ACC112 (cell line): ENCODE data around the gene PRKAA1.

Experiments
- H2AFZ ChIP-seq: fragments of 200-600 bp; sonication (generic); one replicate; pipeline ENCODE4 v1.6.0; 2017; ENCODE audit warnings: antibody characterized with exemption, low read length; ENCODE audit not compliant: unreplicated experiment
- H3K27ac ChIP-seq: fragments of 200-600 bp; sonication (generic); 2 replicates; pipeline ENCODE4 v1.5.1; 2014; ENCODE audit warnings: low read depth, mild to moderate bottlenecking, antibody characterized with exemption, low read length, moderate library complexity
- H3K27me3 ChIP-seq: fragments of 200-600 bp; sonication (generic); 2 replicates; pipeline ENCODE4 v1.6.1; 2014; ENCODE audit warnings: mild to moderate bottlenecking, antibody characterized with exemption, low read length, moderate library complexity, mixed read lengths; ENCODE audit not compliant: insufficient read depth
- H3K36me3 ChIP-seq: fragments of 200-600 bp; sonication (generic); 2 replicates; pipeline ENCODE4 v1.6.1; 2016; ENCODE audit warnings: mild to moderate bottlenecking, antibody characterized with exemption, low read length, moderate library complexity, mixed read lengths; ENCODE audit not compliant: insufficient read depth
- H3K4me1 ChIP-seq: fragments of 200-600 bp; sonication (generic); one replicate; pipeline ENCODE4 v1.6.1; 2016; ENCODE audit warnings: low read length, mixed read lengths; ENCODE audit not compliant: insufficient read depth, unreplicated experiment, control insufficient read depth
- H3K4me3 ChIP-seq: fragments of 200-600 bp; sonication (generic); 2 replicates; pipeline ENCODE4 v1.5.1; 2014; ENCODE audit warnings: mild to moderate bottlenecking, low read depth, low read length
- H3K79me2 ChIP-seq: fragments of 200-600 bp; sonication (generic); one replicate; pipeline ENCODE4 v1.6.0; 2016; ENCODE audit warnings: low read length; ENCODE audit not compliant: control insufficient read depth, unreplicated experiment, insufficient read depth

PRKAA1 gene

GRCh38 chr5:40780199-40780598 lies 18.0 kb downstream of the PRKAA1 start:
- Histone ChIP-seq H3K27ac (no peak overlapping the region), H3K36me3 (peaks cover 12% of the 10 kb centered on the region; the same call in 1 of the 2 replicates), H2AFZ (no peak overlapping the region), H3K4me1 (peaks cover 30% of the 10 kb centered on the region), H3K4me3 (no peak overlapping the region), H3K27me3 (no peaks in the 10 kb centered on the region), H3K79me2 (peaks cover 83% of the 10 kb centered on the region)

DNA sequence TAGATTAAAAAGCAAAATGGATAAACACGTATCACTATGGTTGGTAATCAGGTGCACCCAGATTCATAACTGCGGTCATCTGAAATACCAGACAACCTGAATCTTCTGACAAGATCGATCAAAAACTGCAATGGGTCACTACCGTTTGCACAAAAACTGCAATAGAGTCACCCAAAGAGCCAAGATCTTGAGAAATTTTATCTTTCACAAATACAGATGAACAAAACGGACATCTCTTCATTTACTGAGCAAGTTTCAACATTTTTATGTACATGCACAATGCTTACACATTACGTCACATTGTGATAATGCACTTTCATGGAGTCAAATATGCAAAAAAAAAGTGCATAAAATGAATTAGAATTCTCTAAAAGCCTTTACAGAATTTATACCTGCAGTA lies 18.6 kb downstream of the PRKAA1 start:
- Histone ChIP-seq H3K4me3 (no peak overlapping the region), H3K27ac (no peak overlapping the region), H3K27me3 (no peaks in the 10 kb centered on the region), H3K36me3 (peaks cover 18% of the 10 kb centered on the region), H2AFZ (no peak overlapping the region), H3K79me2 (peaks cover 78% of the 10 kb centered on the region), H3K4me1 (peaks cover 30% of the 10 kb centered on the region)

DNA sequence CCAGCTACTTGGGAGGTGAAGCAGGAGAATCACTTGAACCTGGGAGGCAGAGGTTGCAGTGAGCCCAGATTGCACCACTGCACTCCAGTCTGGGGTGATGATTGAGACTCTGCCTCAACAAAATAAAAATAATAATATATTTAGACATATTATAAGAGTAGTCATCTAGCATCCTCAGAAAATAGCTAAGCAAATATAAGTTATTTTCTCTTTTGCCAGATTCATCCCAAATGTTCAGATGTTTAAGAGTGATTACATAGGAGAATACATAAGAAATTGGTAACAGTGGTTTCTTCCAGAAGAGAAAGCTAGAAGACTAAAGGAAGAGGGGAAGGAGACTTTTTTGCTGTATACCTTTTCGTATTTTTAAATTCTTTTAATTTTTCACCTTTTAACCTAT lies 20.0 kb downstream of the PRKAA1 start:
- Histone ChIP-seq H3K4me1 (peaks cover 30% of the 10 kb centered on the region), H3K27me3 (no peaks in the 10 kb centered on the region), H2AFZ (no peak overlapping the region), H3K4me3 (no peak overlapping the region), H3K27ac (no peak overlapping the region), H3K36me3 (peaks cover 24% of the 10 kb centered on the region), H3K79me2 (peaks cover 65% of the 10 kb centered on the region)

- Histone ChIP-seq H3K4me1 (peaks cover 16% of the 10 kb centered on the region), H3K4me3 (no peak overlapping the region), H3K36me3 (peaks cover 29% of the 10 kb centered on the region), H3K27me3 (no peaks in the 10 kb centered on the region), H2AFZ (no peak overlapping the region), H3K27ac (no peak overlapping the region), H3K79me2 (peaks cover 51% of the 10 kb centered on the region)
These were observed 21.6 kb downstream of the PRKAA1 start for GRCh38 chr5:40776658-40776977.

DNA sequence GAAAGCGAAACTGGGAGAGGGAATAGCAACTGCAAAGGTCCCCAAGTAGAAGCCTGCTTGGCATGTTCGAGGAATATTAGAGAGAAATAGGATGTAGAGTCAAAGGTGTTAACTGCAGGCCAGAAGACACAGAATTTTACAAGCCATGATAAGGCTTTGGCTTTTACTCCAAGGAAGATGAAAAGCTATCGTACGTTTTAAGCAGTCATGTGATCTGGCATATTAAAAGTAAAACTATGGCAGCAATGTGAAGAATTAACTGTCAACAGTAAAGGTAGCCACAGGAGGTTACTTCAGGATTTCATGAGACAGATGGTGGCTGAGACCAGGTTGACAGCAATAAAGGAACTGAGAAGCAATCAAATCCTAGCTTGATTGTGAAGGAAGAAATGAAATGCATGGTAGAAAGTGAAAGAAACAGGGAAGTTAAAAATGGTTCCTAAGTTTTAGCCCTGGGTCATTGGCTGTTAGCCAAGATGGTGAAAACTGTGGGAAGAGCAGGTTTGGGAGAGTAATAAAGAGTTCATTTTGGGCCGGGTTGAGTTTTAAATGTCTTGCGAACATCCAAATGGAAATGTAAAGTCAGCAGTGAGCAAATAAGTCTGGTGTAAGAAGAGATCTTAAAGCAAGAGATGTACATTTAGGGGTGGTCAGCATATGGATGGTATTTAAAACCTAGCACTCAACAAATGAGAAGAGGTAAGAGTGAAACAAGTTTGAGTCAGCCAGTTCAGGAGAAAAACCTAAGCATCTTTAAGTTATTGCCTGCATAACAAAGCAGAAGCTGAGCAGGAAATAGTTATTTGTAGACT lies 22.1 kb downstream of the PRKAA1 start:
- Histone ChIP-seq H3K27me3 (no peaks in the 10 kb centered on the region), H2AFZ (no peak overlapping the region), H3K4me1 (peaks cover 11% of the 10 kb centered on the region), H3K36me3 (peaks cover 32% of the 10 kb centered on the region), H3K79me2 (peaks cover 45% of the 10 kb centered on the region), H3K27ac (no peak overlapping the region), H3K4me3 (no peak overlapping the region)

- Histone ChIP-seq H2AFZ (no peak overlapping the region), H3K36me3 (peaks cover 32% of the 10 kb centered on the region), H3K79me2 (peaks cover 37% of the 10 kb centered on the region), H3K4me3 (no peak overlapping the region), H3K4me1 (peaks cover 8% of the 10 kb centered on the region), H3K27ac (no peak overlapping the region), H3K27me3 (no peaks in the 10 kb centered on the region)
These were observed 22.9 kb downstream of the PRKAA1 start for GRCh38 chr5:40775085-40775845.

- H3K27me3 ChIP-seq = no peaks in the 10 kb centered on the region
- H3K27ac ChIP-seq = no peak overlapping the region
- H3K36me3 ChIP-seq = peaks cover 32% of the 10 kb centered on the region
- H3K4me3 ChIP-seq = no peak overlapping the region
- no peak overlapping the region for H2AFZ ChIP-seq
- H3K4me1 ChIP-seq = peaks cover 8% of the 10 kb centered on the region
- peaks cover 31% of the 10 kb centered on the region for H3K79me2 ChIP-seq
These were observed 23.6 kb downstream of the PRKAA1 start for GRCh38 chr5:40774623-40775022.

- H2AFZ ChIP-seq = no peak overlapping the region
- H3K4me3 ChIP-seq = no peak overlapping the region
- H3K4me1 ChIP-seq = no peaks in the 10 kb centered on the region
- H3K36me3 ChIP-seq = peaks cover 49% of the 10 kb centered on the region
- H3K27ac ChIP-seq = no peak overlapping the region
- H3K27me3 ChIP-seq = no peaks in the 10 kb centered on the region
- peaks cover 2% of the 10 kb centered on the region for H3K79me2 ChIP-seq
These were observed 27.4 kb downstream of the PRKAA1 start for GRCh38 chr5:40770764-40771163.

DNA sequence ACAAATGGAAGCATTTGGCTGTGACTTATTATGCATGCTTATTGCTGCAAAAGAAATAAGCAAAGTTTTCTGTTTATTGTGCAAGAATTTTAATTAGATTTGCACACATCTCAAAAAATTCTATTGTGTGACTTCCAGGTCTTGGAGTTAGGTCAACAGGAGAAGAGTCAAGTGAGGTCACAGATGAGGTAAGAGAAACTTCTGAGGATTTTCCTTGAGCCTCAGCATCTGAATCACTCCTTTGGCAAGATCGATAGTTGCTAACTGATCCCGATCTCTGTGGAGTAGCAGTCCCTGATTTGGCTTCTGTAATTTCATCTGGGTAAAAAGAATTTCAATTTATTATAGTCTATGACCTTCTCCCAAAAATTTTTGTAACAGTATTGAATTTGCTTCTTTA lies 35.5 kb downstream of the PRKAA1 start:
- no peak overlapping the region for H3K27ac ChIP-seq
- no peak overlapping the region for H2AFZ ChIP-seq
- no peaks in the 10 kb centered on the region for H3K4me1 ChIP-seq
- no peaks in the 10 kb centered on the region for H3K27me3 ChIP-seq
- H3K36me3 ChIP-seq = peaks cover 45% of the 10 kb centered on the region
- no peak overlapping the region for H3K4me3 ChIP-seq
- peaks cover 3% of the 10 kb centered on the region for H3K79me2 ChIP-seq

DNA sequence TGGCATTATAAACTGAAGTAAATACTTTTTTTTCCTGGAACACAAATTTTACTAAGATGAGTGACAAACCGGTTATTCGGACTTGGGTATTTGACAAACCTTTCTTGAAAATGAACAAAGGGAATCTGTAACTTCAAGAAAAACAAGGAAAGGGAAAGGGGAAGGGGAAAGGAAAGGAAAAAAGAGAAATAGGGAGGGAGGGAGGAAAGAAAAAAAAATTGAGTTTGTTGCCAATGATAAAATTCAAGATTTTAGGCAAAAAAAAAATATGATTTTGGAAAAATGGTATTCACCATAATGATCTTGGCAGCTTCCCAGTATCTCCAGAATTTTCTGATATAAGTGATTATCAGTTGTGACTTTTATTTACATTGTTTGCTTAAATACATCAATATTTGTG lies 40.8 kb downstream of the PRKAA1 start:
- Histone ChIP-seq H3K79me2 (peaks cover 21% of the 10 kb centered on the region), H3K4me3 (no peak overlapping the region), H2AFZ (no peak overlapping the region), H3K4me1 (peaks cover 8% of the 10 kb centered on the region), H3K27me3 (no peaks in the 10 kb centered on the region), H3K36me3 (peaks cover 5% of the 10 kb centered on the region; the same call in 1 of the 2 replicates), H3K27ac (no peak overlapping the region)
